Keratinocyte (primary cell): ENCODE measurements around the gene CCDC141. TPM values are rescaled to one million over a fixed set of nuclear protein-coding genes. Genes with fewer than 3 reads are reported as not detected.

ENCODE experiments used
- DNase-seq: peaks from one replicate; pipeline ENCODE4 v3.0.0-alpha.2; 2011; ENCODE audit warnings: low read depth, missing footprints, low spot score
- FAIRE-seq: peaks from 2 replicates; lab custom pipeline; 2011; peaks lifted over from hg19 to GRCh38; lab: Jason Lieb, UNC
- H2AFZ ChIP-seq: 2 replicates; pipeline ENCODE4 v1.6.0; 2012; ENCODE audit warnings: low read length, control low read depth, inconsistent platforms; ENCODE audit not compliant: control insufficient read depth
- H3K27ac ChIP-seq: 2 replicates; pipeline ENCODE4 v1.5.1; 2011; ENCODE audit warnings: low read length; ENCODE audit not compliant: control insufficient read depth, insufficient read depth
- H3K27me3 ChIP-seq: 3 replicates; pipeline ENCODE4 v1.6.0; 2011; ENCODE audit warnings: low read length; ENCODE audit not compliant: control insufficient read depth, insufficient read depth; ENCODE audit errors: extremely low read depth
- H3K36me3 ChIP-seq, 2 experiments: 2 replicates in 1 of 2; 3 replicates in 1 of 2; pipeline ENCODE4 v1.5.1; 2011; ENCODE audit warnings: low read length in 2 of 2, mild to moderate bottlenecking in 1 of 2; ENCODE audit not compliant: control insufficient read depth in 2 of 2, insufficient read depth in 2 of 2; ENCODE audit errors: extremely low read depth in 1 of 2
- H3K4me1 ChIP-seq: 3 replicates; pipeline ENCODE4 v1.5.1; 2011; ENCODE audit warnings: low read length; ENCODE audit not compliant: control insufficient read depth, insufficient read depth; ENCODE audit errors: extremely low read depth
- H3K4me2 ChIP-seq: 3 replicates; pipeline ENCODE4 v1.6.0; 2011; ENCODE audit warnings: low read depth, low read length; ENCODE audit not compliant: control insufficient read depth, insufficient read depth; ENCODE audit errors: extremely low read depth
- H3K4me3 ChIP-seq, 3 experiments: fragments of 200-600 bp in 1 of 3; sonication (generic) in 1 of 3; 2 replicates in 2 of 3; 3 replicates in 1 of 3; pipeline ENCODE4 v1.5.1; 2011 to 2016; ENCODE audit warnings: low read length in 3 of 3, mild to moderate bottlenecking in 3 of 3, control low read depth in 2 of 3, inconsistent platforms in 1 of 3, low read depth in 1 of 3, mixed read lengths in 1 of 3, mixed run types in 1 of 3, moderate library complexity in 1 of 3; ENCODE audit not compliant: control insufficient read depth in 2 of 3, insufficient read depth in 2 of 3; ENCODE audit errors: extremely low read depth in 1 of 3
- H3K79me2 ChIP-seq: 2 replicates; pipeline ENCODE4 v1.6.0; 2012; ENCODE audit warnings: low read length; ENCODE audit not compliant: control insufficient read depth, insufficient read depth
- H3K9ac ChIP-seq: 3 replicates; pipeline ENCODE4 v1.6.0; 2011; ENCODE audit warnings: low read length; ENCODE audit not compliant: control insufficient read depth, insufficient read depth; ENCODE audit errors: extremely low read depth
- H3K9me1 ChIP-seq: 3 replicates; pipeline ENCODE4 v1.6.0; 2011; ENCODE audit warnings: low read length; ENCODE audit not compliant: control insufficient read depth, insufficient read depth; ENCODE audit errors: extremely low read depth
- H3K9me3 ChIP-seq: 2 replicates; pipeline ENCODE4 v1.5.1; 2012; ENCODE audit warnings: low read depth, low read length; ENCODE audit not compliant: control insufficient read depth
- H4K20me1 ChIP-seq: 3 replicates; pipeline ENCODE4 v1.6.0; 2011; ENCODE audit warnings: low read length; ENCODE audit not compliant: control insufficient read depth, insufficient read depth; ENCODE audit errors: extremely low read depth
- CTCF ChIP-seq, 3 experiments: IDR thresholded peaks in 1 of 3; conservative IDR thresholded peaks in 1 of 3; optimal IDR thresholded peaks in 1 of 3; 2 replicates in 2 of 3; 3 replicates in 1 of 3; pipeline versions ENCODE3 to v1.5.1; 2011; ENCODE audit warnings: low read length in 3 of 3, mild to moderate bottlenecking in 3 of 3, moderate library complexity in 2 of 3, control low read depth in 1 of 3, inconsistent platforms in 1 of 3; ENCODE audit not compliant: insufficient read depth in 2 of 3; ENCODE audit errors: extremely low read depth in 1 of 3
- EZH2 ChIP-seq: IDR thresholded peaks from one replicate; pipeline ENCODE4 v1.6.1; 2012; ENCODE audit warnings: inconsistent platforms, mild to moderate bottlenecking, low read length, moderate library complexity
- dilution Hi-C: fragments of 300-500 bp; cut with MboI; formaldehyde crosslinking; loops from one replicate; pipeline ENCODE4 v1.7.0; 2020; ENCODE audit warnings: low sequenced_read_pairs; ENCODE audit not compliant: extremely low pct_ligation_motif_present
- polyA plus RNA-seq, 5 experiments: library from polyadenylated mRNA; depleted of rRNA in 3 of 5; stranded (reverse) in 3 of 5; stranded (forward) in 1 of 5; unstranded in 1 of 5; fragments of >200 nt; gene quantifications; 1 replicate in 1 of 5; 2 replicates in 3 of 5; 3 replicates in 1 of 5; pipeline versions ENCODE4 v1.2.1 to v1.2.3, GENCODE V29; 2011 to 2012; ENCODE audit warnings: missing spikeins in 2 of 5, low read depth in 1 of 5, low replicate concordance in 1 of 5

Gene CCDC141
- polyA plus RNA-seq, 1 donor (not counting 4 experiments of a cell fraction or from before 2014, with no cell fraction given): not detected

- Histone ChIP-seq H3K27ac (no peak overlapping the region), H3K9me1 (no peaks in the 10 kb centered on the region), H3K4me1 (no peaks in the 10 kb centered on the region), H3K9ac (no peak overlapping the region), H2AFZ (no peak overlapping the region), H3K4me3 (no peak overlapping the region), H3K4me2 (no peak overlapping the region), H3K79me2 (no peaks in the 10 kb centered on the region), H3K36me3 (no peaks in the 10 kb centered on the region), H3K27me3 (no peaks in the 10 kb centered on the region), H4K20me1 (no peaks in the 10 kb centered on the region), H3K9me3 (no peaks in the 10 kb centered on the region)
- DNase-seq (no peak), FAIRE-seq (no peak)
- dilution Hi-C loops: no loop called here
- no peak for TF ChIP-seq EZH2
- no peak for TF ChIP-seq CTCF (optimal IDR thresholded peaks at IDR 0.05 in 1 of 3, IDR thresholded peaks at IDR 0.05 in 1 of 3, conservative IDR thresholded peaks at IDR 0.05 in 1 of 3; ENCODE audit: extremely low read depth in 1 of 3, insufficient read depth in 2 of 3, low read length in 3 of 3)
Measured at GRCh38 chr2:179081954-179082353, 32.0 kb upstream of the CCDC141 start.

- FAIRE-seq: no peak
- no peaks in the 10 kb centered on the region for H4K20me1 ChIP-seq
- dilution Hi-C loops: no loop called here
- TF ChIP-seq CTCF (optimal IDR thresholded peaks at IDR 0.05 in 1 of 3, IDR thresholded peaks at IDR 0.05 in 1 of 3, conservative IDR thresholded peaks at IDR 0.05 in 1 of 3; ENCODE audit: extremely low read depth in 1 of 3, insufficient read depth in 2 of 3, low read length in 3 of 3): no peak
- no peak for TF ChIP-seq EZH2
- H3K79me2 ChIP-seq: no peaks in the 10 kb centered on the region
- H3K27me3 ChIP-seq: no peaks in the 10 kb centered on the region
- no peak overlapping the region for H3K27ac ChIP-seq
- no peaks in the 10 kb centered on the region for H3K9me3 ChIP-seq
- DNase-seq: no peak
- no peak overlapping the region for H3K4me2 ChIP-seq
- H3K9ac ChIP-seq: no peak overlapping the region
- no peak overlapping the region for H3K4me3 ChIP-seq
- no peaks in the 10 kb centered on the region for H3K9me1 ChIP-seq
- H2AFZ ChIP-seq: no peak overlapping the region
- no peaks in the 10 kb centered on the region for H3K36me3 ChIP-seq
- H3K4me1 ChIP-seq: no peaks in the 10 kb centered on the region
Measured at GRCh38 chr2:179072527-179072926, 22.6 kb upstream of the CCDC141 start.
